NCI-H226 (cell line): ENCODE results near the gene ADAMTS2.
"Not testable (repeated sequence)": the region's sequence is repeated elsewhere in the genome, so short reads cannot be mapped to it uniquely, and the experiment has no call there.

Experiments
- DNase-seq: peaks from one replicate; pipeline ENCODE4 v3.0.0-alpha.2; 2015

The ADAMTS2 gene

DNA sequence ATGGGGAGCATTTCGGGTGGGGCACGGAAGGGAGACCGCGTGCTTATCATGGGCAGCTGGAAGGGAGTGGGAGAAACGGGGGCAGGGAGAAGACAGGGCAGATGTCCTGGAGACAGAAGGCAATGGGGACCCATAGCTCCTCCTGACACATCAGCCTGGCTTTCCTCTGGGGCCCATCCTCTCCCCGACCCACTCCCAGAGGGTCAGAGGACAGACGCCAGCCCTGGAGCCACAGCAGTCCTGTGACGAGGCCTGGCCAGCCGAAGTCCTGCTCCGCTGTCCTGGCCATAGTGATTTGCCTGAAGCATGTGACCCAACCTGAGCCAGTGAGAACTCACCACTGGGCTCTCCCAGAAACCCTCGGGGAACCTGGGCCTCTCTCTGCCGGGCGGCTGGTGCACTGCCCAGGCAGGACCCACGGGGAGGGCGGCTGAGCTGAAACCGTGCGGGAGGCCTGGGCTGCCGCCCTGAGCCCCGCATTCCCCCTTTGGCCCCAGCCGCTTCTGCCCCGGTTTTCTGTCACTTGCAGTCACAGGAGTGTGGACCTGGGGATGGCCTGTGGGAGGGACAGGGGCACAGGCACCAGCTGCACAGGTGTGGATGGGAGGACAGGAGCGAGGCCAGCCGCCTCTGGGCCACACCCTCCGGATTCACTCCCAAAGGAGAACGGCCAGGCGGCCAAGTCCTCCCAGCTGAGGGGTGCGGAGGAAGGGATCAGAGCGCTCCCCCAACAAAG lies 19.8 kb downstream of the ADAMTS2 start:
- no peak for DNase-seq

DNA sequence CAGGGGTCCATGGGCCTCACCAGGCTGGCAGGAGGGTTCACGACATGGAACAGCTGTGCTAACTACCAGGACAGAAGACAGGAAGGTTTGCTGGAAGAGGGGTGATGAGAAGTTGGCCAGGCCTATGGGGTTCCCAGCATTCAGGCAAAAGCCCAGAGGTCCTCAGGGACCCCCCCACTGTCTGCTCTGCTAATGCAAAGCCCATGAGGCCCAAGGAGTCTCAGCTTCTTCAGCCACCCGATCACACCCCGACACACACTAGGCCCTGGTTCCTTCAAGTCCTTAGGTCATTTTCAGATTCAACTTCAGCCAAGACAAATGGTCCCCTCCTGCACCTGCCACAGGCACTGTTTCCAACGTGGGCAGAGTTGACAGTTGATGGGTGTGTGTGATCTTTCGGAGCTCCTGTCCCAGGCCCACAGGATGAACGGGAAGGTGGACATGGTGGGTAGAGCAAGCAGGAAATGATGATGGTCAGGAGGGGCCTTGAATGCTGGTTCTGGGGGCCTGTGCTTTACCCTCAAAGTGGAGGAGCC lies 20.4 kb downstream of the ADAMTS2 start:
- DNase-seq, result no peak

GRCh38 chr5:179324316-179324715 lies 20.9 kb downstream of the ADAMTS2 start:
- not testable (repeated sequence) for DNase-seq

DNA sequence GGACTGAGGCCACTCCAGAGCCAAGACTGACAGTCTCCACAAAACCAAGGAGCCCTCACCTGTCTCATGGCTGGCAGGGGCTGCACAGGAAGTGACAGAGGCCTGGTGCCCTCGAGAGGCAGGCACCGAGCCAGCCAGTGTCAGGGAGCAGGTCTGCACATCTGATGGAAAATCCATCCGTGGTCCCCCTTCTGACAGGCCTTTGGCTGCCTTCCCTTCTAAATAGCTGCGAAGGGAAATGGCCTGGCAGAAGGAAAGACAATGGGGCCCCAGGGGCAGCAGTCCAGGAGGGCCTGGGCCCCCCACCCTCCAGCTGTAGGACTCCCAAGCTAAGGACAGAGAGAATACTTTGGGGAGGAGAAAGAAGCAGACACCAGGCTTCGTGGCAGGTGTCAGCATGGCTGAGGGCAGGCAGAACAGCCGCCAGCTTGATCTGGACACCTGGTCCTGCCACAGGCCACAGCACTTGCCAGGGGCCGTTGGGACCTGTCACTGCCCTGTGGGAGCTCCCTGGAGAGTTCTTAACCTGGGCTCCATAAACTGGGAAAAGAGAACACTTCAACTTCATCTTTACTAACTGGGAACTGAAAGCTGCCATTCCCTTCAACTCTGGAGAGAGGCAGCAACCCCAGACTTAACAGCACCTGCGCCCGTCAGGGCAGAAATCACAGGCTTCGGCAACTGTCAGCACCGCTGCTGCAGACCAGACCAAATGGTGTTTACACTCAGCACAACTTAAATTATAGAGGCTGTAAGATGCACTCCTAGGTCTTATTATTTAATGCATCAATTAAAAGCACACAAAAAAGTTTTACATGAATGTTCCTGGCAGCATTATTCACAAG lies 22.0 kb downstream of the ADAMTS2 start:
- no peak for DNase-seq

- no peak for DNase-seq
Observed at GRCh38 chr5:179322071-179323025, 22.9 kb downstream of the ADAMTS2 start.

DNA sequence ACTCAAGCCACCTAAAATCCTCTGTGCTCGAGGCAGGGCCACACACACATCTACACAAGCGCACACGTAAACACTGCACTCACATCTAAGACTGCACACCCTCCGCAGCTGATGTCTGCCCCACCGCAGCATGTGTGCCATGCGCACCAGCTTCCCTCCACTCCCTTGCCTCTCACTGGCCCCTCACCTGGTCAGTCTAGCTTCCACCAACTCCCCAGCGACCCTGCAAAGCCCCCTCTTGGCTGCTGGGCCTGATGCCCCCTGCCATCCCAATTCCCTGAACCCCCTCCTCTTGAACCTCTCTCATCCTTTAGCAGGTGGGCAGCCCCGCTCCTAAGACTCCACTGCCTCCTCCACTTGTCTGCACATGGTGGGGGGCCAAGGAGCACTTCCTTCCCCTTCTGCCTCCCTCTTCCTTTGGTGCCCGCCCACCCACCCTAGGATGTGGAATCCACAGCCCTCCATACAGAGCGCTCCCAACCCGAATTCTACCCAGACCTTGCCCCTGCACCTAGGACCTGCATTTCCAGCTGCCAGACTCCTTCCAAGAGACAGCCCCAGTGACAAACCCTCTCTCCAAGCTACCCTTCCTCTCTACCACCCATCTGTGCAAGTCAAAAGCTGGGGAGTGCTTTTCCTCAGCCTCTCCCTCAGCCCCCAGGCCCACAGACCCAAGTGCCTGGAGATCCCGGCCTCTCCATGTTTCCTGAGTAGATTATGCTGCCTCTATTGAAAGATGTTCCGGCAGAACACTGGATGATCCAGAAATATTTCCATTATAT lies 23.9 kb downstream of the ADAMTS2 start:
- no peak for DNase-seq

GRCh38 chr5:179319741-179320281 lies 25.4 kb downstream of the ADAMTS2 start:
- no peak for DNase-seq

GRCh38 chr5:179319123-179319522 lies 26.1 kb downstream of the ADAMTS2 start:
- DNase-seq, result no peak

- DNase-seq, result no peak
Observed at GRCh38 chr5:179318221-179318955, 26.9 kb downstream of the ADAMTS2 start.

DNA sequence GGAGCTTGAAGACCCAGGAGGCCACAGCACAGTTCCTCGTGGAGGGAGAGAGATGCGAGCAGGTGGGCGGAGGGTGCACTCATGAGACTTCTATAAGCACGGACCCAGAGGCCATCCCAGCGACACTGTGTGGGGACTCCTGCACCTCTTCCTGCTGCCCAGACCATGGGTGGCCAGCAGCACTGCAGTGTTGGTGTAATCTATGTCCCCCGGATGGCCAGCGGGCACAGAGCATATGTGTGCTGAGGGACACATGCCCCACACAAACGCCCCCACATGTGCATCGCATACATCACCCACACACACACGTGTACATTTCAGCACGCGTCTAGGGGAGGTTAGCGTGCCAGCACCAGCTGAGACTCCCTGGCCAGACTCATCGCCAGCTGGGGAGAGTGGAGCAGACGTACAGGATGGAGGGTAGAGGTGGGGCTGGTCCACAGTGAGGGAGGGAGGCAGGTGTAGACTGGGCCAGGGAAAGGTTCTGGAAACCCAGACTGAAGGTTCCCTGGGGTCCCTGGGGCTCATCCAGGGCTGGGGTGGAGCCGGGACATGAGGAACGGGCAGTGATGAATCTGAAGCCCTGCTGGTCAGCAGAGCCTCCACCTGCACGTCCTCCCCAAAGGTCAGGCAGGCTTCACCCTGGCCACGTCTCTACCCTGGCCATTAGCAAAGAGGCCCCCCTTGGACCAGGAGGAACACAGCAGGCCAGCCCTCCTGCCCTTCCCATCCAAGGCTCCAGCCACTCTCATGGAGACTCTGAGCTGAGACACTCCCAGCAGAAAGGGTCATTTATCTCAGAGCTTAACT lies 27.6 kb downstream of the ADAMTS2 start:
- DNase-seq, result no peak

- DNase-seq, result no peak
Observed at GRCh38 chr5:179316982-179317381, 28.3 kb downstream of the ADAMTS2 start.

GRCh38 chr5:179316111-179316551 lies 29.1 kb downstream of the ADAMTS2 start:
- no peak for DNase-seq

DNA sequence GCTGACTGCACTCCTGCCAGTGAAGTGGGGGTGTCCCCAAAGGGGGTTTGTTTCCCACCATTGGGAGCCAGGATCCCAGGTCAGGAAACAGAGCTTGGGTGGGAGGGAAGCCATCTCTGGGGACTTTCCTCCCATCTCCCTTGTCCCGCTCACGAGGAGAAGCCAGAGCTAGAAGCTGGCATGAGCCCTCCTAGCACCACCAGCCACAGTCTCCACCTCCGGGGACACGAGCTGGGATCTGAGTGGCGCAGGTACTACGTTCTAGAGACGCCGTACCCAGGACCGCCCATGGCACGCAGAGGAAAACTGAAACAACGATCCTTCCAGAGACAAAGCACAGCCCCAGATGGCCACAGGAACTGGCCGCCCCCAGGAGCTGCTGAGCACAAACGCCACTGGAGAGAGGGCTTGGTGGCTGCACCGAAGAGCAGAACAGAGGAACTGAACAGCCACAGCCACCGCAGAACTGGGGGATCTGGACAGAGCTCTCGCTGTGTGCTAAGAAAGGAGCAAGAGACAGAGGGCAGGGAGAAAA lies 29.8 kb downstream of the ADAMTS2 start:
- DNase-seq, result no peak

GRCh38 chr5:179314606-179315355 lies 30.5 kb downstream of the ADAMTS2 start:
- no peak for DNase-seq

DNA sequence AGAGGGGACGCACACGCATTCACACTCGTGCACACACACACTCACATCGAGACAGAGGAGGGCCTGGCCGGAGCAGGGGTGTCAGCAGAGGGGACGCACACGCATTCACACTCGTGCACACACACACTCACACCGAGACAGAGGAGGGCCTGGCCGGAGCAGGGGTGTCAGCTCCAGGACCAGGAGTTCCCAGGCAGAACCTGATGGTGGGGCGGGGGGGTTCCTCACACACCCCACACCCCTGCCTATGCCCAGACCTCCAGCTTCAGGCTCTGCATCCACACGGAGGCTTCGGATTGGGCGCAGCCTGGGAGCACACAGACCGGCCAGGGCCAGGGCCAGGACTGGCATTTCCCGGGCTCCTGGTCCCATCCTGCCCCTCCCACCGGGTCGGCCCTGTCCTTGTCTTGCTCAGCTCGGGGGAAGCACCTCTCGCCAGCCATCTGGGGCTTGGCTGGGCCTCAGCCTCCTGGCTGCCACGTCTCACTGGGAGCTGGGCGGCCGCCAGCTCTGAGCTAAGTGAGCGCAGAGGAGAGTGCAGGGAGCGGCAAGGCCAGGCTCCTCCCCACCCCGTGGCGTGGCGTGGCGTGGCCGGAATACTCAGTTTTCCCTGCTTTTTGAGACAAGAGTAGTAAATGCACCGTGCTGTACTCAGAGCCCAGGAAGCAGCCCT lies 31.3 kb downstream of the ADAMTS2 start:
- DNase-seq, result peak; percentile 92

DNA sequence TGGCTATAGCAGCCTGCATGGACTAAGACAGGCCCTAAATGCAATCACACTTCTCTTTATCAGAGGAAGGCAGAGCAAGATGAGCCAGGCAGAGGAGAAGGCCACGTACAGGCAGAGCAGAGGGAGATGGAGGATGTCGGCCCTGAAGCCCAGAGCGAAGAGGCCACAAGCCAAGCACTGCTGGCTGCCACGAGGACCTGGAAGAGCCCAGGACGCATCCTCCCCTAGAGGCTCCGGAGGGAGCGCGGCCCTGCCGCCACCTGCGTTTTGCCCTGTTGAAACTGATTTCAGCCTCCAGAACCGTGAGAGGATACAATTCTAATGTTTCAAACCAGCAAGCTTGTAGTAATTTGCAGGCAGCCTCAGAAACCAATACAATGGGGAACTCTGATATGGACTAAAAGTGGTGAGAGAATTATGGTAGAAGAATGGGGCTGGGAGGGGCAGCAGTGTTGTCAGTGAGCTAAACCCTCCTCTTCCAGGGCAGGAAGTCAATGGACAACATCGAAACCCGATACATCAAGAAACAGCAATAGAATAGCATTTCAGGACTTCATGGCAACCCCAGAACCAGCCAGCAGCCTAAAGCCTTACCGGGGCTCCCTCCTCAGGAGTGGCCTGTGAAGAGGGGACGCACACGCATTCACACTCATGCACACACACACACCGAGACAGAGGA lies 32.6 kb downstream of the ADAMTS2 start:
- DNase-seq, result no peak

DNA sequence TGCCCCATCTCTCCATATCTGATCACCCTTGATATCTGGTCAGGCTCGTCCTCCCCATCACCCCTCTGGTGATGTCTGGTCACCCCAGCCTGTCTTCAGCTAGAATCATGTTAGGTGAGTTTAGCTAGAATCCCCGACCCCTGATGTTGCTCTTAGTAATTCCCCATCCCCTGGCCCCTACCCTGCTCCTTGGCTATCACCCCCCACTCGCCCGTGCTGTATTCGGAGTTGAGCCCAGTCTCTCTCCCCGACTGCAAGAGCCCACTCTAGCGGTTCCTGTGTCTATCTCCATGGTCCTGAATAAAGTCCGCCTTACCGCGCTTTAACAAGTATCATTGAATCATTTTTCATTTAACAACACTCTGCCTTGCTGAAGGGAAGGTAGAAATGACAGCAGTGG lies 33.7 kb downstream of the ADAMTS2 start:
- DNase-seq, result no peak

GRCh38 chr5:179311091-179311470 lies 34.2 kb downstream of the ADAMTS2 start:
- DNase-seq, result no peak
